Putamen (tissue), 1 donor: ENCODE measurements around the gene PRTFDC1.
"Not testable (repeated sequence)": the region's sequence is repeated elsewhere in the genome, so short reads cannot be mapped to it uniquely, and the experiment has no call there.

Experiments
- DNase-seq: peaks from one replicate; pipeline ENCODE4 v3.0.0-alpha.2; 2016; ENCODE audit warnings: low spot score

The PRTFDC1 gene

GRCh38 chr10:24952143-24952706 is at the start of gene PRTFDC1:
Gene PRTFDC1, minus strand, starts transcription at chr10:24952606. Its CDS starts 31 bp downstream, at chr10:24952575.
- DNase-seq = no peak

GRCh38 chr10:24998044-24998443 is 45.6 kb upstream of the PRTFDC1 start:
- no peak for DNase-seq

GRCh38 chr10:24995072-24995471 is 42.7 kb upstream of the PRTFDC1 start:
- no peak for DNase-seq

GRCh38 chr10:24993237-24993958 is 41.0 kb upstream of the PRTFDC1 start:
- no peak for DNase-seq

GRCh38 chr10:24992512-24993133 is 40.2 kb upstream of the PRTFDC1 start:
- no peak for DNase-seq

GRCh38 chr10:24991298-24991697 is 38.9 kb upstream of the PRTFDC1 start:
- no peak for DNase-seq

- DNase-seq = no peak
These were observed 37.5 kb upstream of the PRTFDC1 start for GRCh38 chr10:24989867-24990266.

GRCh38 chr10:24988831-24989640 is 36.6 kb upstream of the PRTFDC1 start:
- no peak for DNase-seq

GRCh38 chr10:24984906-24985305 is 32.5 kb upstream of the PRTFDC1 start:
- no peak for DNase-seq

- no peak for DNase-seq
These were observed 31.5 kb upstream of the PRTFDC1 start for GRCh38 chr10:24983946-24984345.

GRCh38 chr10:24983130-24983529 is 30.7 kb upstream of the PRTFDC1 start:
- DNase-seq = no peak

GRCh38 chr10:24982319-24983112 is 30.1 kb upstream of the PRTFDC1 start:
- DNase-seq = no peak

GRCh38 chr10:24981161-24981710 is 28.8 kb upstream of the PRTFDC1 start:
- no peak for DNase-seq

GRCh38 chr10:24979685-24980084 is 27.3 kb upstream of the PRTFDC1 start:
- DNase-seq = no peak

GRCh38 chr10:24974976-24975375 is 22.6 kb upstream of the PRTFDC1 start:
- DNase-seq = no peak

- DNase-seq = no peak
These were observed 20.8 kb upstream of the PRTFDC1 start for GRCh38 chr10:24973163-24973562.

- DNase-seq = no peak
These were observed 19.0 kb upstream of the PRTFDC1 start for GRCh38 chr10:24971374-24971773.

GRCh38 chr10:24969841-24970281 is 17.5 kb upstream of the PRTFDC1 start:
- no peak for DNase-seq

- not testable (repeated sequence) for DNase-seq
These were observed 16.5 kb upstream of the PRTFDC1 start for GRCh38 chr10:24968951-24969350.

GRCh38 chr10:24968349-24968748 is 15.9 kb upstream of the PRTFDC1 start:
- DNase-seq = no peak

GRCh38 chr10:24966962-24967481 is 14.6 kb upstream of the PRTFDC1 start:
- no peak for DNase-seq
